Stimulated activated naive B cell treated with anti-CD40 and anti-IgM and Interleukin-4, amounts not matched to agents 10 μg/mL and 1 μg/mL and 100 μg/mL, for 72 hours (primary cell): Measurements from ENCODE around the gene CSH2.
A peak's percentile ranks its signal among the peaks of the same experiment; 100 is the strongest.
"Not testable (repeated sequence)": the region's sequence is repeated elsewhere in the genome, so short reads cannot be mapped to it uniquely, and the experiment has no call there.

ENCODE experiments used
- ATAC-seq, 2 donors: fragments of 150-1000 bp; cut with Tn5 transposase; replicated peaks; 2 replicates each; pipeline ENCODE4 v1.10.0; 2021; ENCODE audit warnings: moderate library complexity in 1 of 2
- DNase-seq: peaks from one replicate; pipeline ENCODE4 v3.0.0; 2021
- H3K27ac Mint-ChIP-seq: one replicate; pipeline ENCODE4 v1.8.0; 2022; ENCODE audit warnings: mild to moderate bottlenecking, mixed read lengths
- H3K27me3 Mint-ChIP-seq, 2 donors: one replicate each; pipeline ENCODE4 v1.8.0; 2022; ENCODE audit warnings: mixed read lengths in 2 of 2
- H3K36me3 Mint-ChIP-seq, 2 donors: one replicate each; pipeline ENCODE4 v1.8.0; 2022; ENCODE audit warnings: mixed read lengths in 2 of 2, mild to moderate bottlenecking in 1 of 2
- H3K4me1 Mint-ChIP-seq, 2 donors: one replicate each; pipeline ENCODE4 v1.8.0; 2022; ENCODE audit warnings: mixed read lengths in 2 of 2, mild to moderate bottlenecking in 1 of 2
- H3K4me3 Mint-ChIP-seq, 2 donors: one replicate each; pipeline ENCODE4 v1.8.0; 2022; ENCODE audit warnings: mild to moderate bottlenecking in 2 of 2, mixed read lengths in 2 of 2, moderate library complexity in 1 of 2
- H3K9me3 Mint-ChIP-seq, 2 donors: one replicate each; pipeline ENCODE4 v1.8.0; 2022; ENCODE audit warnings: mixed read lengths in 2 of 2, mild to moderate bottlenecking in 1 of 2

The CSH2 gene

DNA sequence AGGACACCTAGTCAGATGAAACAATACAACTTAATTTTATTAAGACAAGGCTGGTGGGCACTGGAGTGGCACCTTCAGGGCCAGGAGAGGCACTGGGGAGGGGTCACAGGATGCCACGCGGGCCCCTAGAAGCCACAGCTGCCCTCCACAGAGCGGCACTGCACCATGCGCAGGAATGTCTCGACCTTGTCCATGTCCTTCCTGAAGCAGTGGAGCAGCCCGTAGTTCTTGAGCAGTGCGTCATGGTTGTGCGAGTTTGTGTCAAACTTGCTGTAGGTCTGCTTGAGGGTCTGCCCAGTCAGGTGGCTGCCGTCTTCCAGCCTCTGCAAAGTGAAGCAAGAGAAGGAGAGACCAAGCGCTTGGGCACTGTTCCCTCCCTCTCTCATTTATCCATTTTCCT, 36.1 kb upstream of the CSH2 start:
- not testable (repeated sequence) for DNase-seq

DNA sequence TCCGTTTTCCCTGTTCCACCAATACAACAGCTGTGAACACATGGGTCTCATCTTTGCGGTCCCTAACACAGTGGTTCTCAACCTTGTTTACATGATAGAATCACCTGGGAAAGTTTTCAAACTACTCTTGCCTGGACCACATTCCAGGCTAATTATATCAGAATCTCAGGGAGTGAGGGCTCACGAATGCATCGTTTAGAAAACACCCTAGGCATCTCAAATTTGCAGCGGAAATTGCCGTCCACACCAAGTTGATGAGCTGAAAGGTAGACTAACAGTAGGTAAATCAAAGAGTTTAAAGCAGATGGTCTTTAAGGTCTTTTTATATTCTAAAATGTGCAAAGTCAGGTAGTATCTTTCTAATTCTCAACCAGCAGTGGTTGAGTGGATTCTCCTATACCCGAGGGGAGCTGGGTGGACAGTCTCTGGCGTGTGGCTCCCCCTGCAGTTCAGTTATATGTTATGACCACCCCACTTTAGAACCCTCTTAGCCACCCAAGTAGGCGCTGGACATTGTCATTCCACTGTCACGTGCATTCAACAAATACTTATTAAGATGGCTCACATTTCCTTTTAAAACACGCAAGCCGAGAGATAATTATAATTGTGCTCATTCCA, 33.8 kb upstream of the CSH2 start:
- ATAC-seq: peak in 1 of 2 donors; percentile 57
- not testable (repeated sequence) for H3K9me3 Mint-ChIP-seq

More for the DNA sequence above, 36.1 kb upstream of the CSH2 start:
- H3K36me3 Mint-ChIP-seq, H3K27ac Mint-ChIP-seq, H3K27me3 Mint-ChIP-seq, ATAC-seq, H3K9me3 Mint-ChIP-seq, H3K4me3 Mint-ChIP-seq: not testable (repeated sequence)
- H3K4me1 Mint-ChIP-seq: peaks cover 20 to 34% of the 10 kb centered on the region in 2 donors

DNA sequence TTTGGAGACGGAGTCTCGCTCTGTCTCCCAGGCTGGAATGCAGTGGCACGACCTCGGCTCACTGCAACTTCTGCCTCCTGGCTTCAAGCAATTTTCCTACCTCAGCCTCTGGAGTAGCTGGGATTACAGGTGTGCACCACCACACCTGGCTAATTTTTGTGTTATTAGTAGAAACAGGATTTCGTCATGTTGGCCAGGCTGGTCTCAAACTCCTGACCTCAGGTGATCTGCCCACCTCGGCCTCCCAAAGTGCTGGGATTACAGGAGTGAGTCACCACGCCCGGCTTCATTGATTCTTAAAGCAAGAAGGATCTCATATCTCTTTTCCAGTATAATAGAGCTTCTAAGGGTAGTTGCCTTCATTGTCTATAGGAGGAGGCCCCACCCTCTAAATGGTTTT, 31.3 kb upstream of the CSH2 start:
- not testable (repeated sequence) for H3K27ac Mint-ChIP-seq, H3K9me3 Mint-ChIP-seq, H3K4me3 Mint-ChIP-seq, H3K27me3 Mint-ChIP-seq, ATAC-seq, DNase-seq, H3K4me1 Mint-ChIP-seq, H3K36me3 Mint-ChIP-seq

More for the DNA sequence above, 33.8 kb upstream of the CSH2 start:
- DNase-seq, H3K27me3 Mint-ChIP-seq, H3K27ac Mint-ChIP-seq, H3K36me3 Mint-ChIP-seq, H3K4me3 Mint-ChIP-seq: not testable (repeated sequence)
- H3K4me1 Mint-ChIP-seq: peaks cover 11 to 16% of the 10 kb centered on the region in 2 donors

DNA sequence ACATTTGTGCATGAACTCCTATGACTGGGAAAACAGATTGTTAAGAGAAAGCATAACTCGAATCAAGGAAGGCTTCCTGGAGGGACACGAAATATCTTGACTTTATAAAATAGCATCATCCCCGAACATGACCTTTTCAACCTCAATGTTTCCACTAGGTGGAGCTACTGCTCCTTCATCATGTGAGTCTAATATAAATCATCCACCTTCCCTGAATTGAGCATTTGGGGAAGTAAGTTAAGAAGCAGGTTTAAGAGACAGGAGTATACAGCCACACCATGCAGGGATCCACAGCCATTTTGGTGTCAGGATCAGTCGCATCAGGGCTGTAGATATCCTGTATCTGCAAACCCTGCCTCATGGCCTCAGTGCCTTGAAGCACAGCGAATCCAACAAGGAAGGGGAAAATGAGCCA, 30.3 kb upstream of the CSH2 start:
- not testable (repeated sequence) for H3K27me3 Mint-ChIP-seq, H3K9me3 Mint-ChIP-seq, H3K36me3 Mint-ChIP-seq, DNase-seq, H3K4me3 Mint-ChIP-seq
- Mint-ChIP-seq H3K4me1 (peaks cover 4 to 12% of the 10 kb centered on the region in 2 donors), H3K27ac (peak overlapping the region; percentile 51)
- ATAC-seq: peak; percentile 88 to 92

DNA sequence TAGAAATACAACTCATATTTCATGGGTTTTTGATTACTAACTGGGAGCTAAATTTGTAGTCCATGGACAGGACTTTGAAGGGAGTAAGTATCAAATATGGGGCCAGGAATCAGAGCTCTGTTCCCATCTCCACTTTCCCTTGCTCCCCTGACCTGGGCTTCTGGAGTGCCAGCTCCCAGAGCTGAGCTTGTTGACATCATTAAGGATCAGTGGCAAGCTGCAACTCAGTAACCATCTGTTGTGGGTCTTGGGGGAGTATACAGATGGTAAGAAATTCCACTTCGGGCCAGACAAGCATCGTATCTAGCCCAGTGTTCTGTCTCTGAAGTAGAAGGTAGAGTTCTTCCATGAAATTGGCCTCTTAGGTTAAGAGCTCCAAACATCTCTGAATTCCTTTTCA, 28.5 kb upstream of the CSH2 start:
- not testable (repeated sequence) for H3K9me3 Mint-ChIP-seq, H3K4me3 Mint-ChIP-seq, H3K36me3 Mint-ChIP-seq, H3K27ac Mint-ChIP-seq, DNase-seq, ATAC-seq
- H3K4me1 Mint-ChIP-seq: peaks cover 8 to 17% of the 10 kb centered on the region in 2 donors
- peaks cover 0 to 13% of the 10 kb centered on the region in 2 donors for H3K27me3 Mint-ChIP-seq

DNA sequence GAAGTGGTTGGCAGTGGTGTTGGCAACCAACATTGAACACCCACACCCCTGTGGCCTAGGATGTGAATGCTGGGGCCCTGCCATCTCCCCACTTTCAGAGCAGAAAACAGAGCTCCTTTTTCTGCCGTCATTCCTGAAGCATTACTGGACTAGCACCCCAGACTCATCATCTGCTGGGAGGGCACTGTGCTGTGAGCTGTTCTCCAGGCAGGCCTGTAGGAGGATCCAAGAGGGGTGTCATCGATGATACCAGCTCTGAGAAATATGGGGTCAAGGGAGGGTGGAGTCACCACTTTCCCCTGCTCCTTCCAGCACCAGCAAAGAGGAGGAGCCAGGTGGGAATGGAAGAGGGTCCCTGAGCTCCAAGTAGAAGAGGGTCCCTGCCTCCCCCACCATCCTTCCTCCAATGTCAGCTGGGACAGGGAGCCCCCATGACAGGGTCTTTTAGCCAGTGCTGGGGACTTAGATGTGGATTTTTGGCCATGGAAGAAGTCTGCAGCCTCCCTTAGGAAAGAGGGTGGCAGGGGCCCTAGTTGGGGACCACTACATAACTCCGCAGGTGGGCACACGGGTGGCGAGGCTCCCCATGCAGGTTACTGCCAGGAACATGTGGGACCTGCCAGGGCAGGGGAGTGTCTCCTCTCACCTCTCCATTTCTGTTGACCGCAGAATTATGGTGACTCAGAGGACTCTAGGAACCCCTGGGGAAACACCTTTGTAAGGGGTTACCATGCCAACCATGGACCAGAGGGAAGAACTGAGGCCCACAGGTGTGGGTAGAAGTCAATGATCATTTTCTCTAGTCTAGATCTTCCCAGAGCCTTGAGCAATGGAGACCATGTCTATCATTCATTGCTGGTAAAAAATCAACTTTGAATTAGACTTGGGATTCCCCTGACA, 25.7 kb upstream of the CSH2 start:
- not testable (repeated sequence) for H3K27ac Mint-ChIP-seq, H3K36me3 Mint-ChIP-seq, H3K9me3 Mint-ChIP-seq, H3K4me3 Mint-ChIP-seq
- peaks cover 0 to 13% of the 10 kb centered on the region in 2 donors for H3K27me3 Mint-ChIP-seq
- ATAC-seq: peak; percentile 54 to 76
- peaks cover 8 to 19% of the 10 kb centered on the region in 2 donors for H3K4me1 Mint-ChIP-seq
- peak; percentile 30 for DNase-seq

DNA sequence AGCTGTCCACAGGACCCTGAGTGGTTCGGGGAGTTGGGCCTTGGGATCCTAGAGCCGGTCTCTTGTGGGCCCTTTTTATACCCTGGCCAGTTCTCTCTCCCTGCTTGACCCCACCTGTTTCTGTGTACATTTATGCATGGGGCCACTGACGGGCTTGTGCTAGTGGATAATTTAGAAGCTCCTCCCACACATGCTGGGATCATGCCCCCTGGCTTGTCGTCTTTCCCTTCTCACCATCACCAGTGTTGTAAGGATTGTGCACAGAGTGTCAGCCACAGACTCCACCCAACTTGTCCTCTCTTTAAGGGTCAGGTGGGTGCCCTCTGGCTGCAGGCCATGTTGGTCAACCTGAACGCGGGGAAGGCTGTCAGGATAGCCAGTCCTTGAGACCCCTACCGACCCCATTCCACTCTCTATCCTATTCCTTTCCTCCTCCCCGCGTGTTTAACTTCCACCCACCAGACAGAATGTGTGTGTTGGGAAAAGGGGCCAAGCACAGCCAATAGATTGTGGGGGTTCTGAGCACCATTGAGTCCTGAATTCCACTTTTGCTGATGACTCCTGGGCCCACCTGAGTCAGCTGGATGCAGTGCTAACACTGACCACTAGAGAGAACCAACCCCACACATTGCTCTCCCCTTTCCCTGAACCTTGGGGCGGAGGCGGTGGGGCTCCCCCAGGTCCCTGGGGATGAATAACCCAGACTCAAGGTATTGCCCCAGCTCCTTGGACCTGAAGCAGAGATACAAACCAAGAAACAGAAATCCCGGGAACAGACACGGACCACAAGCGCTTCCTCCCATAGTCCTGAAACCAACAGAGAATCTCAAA, 23.3 kb upstream of the CSH2 start, which contains the start of gene CSH1:
Gene CSH1 (minus strand): TSS at position 51 of the 831 bp plus-strand sequence. CDS start 63 bp downstream, outside the sequence.
- not testable (repeated sequence) for H3K36me3 Mint-ChIP-seq, H3K4me3 Mint-ChIP-seq, H3K27ac Mint-ChIP-seq, H3K9me3 Mint-ChIP-seq, DNase-seq
- Mint-ChIP-seq H3K4me1 (peaks cover 5 to 14% of the 10 kb centered on the region in 2 donors), H3K27me3 (peaks cover 0 to 10% of the 10 kb centered on the region in 2 donors)
- peak; percentile 67 to 77 for ATAC-seq

DNA sequence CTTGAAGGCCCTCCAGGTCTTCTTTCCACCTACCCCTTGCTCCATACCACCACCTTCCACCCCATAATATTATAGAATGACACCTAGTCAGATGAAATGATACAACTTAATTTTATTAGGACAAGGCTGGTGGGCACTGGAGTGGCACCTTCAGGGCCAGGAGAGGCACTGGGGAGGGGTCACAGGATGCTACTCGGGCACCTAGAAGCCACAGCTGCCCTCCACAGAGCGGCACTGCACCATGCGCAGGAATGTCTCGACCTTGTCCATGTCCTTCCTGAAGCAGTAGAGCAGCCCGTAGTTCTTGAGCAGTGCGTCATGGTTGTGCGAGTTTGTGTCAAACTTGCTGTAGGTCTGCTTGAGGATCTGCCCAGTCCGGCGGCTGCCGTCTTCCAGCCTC, 21.3 kb upstream of the CSH2 start:
- H3K27me3 Mint-ChIP-seq, H3K4me3 Mint-ChIP-seq, DNase-seq, H3K27ac Mint-ChIP-seq, H3K36me3 Mint-ChIP-seq, H3K9me3 Mint-ChIP-seq, ATAC-seq: not testable (repeated sequence)
- peaks cover 5 to 14% of the 10 kb centered on the region in 2 donors for H3K4me1 Mint-ChIP-seq

DNA sequence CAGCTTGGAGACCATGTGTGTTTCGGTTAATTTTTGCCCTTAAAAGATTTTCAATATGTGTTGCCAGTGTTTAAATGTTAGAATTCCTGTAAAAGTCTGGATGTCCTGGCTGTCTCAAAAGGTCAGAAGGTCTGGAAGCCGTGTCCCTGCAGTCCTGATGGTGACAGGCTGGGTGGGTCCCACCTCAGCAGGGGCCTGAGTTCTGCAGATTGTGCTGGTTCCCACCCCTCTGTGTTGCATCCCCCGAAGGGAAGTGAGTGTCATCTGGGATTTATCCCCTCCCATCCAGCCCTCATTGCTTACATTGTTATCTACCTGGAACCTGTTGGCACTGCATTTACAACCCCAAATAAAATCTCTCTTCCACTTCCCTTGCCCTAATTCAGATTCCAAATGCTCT, 20.5 kb upstream of the CSH2 start:
- H3K9me3 Mint-ChIP-seq, ATAC-seq, DNase-seq, H3K36me3 Mint-ChIP-seq, H3K27ac Mint-ChIP-seq, H3K4me3 Mint-ChIP-seq, H3K27me3 Mint-ChIP-seq: not testable (repeated sequence)
- peaks cover 6 to 11% of the 10 kb centered on the region in 2 donors for H3K4me1 Mint-ChIP-seq

DNA sequence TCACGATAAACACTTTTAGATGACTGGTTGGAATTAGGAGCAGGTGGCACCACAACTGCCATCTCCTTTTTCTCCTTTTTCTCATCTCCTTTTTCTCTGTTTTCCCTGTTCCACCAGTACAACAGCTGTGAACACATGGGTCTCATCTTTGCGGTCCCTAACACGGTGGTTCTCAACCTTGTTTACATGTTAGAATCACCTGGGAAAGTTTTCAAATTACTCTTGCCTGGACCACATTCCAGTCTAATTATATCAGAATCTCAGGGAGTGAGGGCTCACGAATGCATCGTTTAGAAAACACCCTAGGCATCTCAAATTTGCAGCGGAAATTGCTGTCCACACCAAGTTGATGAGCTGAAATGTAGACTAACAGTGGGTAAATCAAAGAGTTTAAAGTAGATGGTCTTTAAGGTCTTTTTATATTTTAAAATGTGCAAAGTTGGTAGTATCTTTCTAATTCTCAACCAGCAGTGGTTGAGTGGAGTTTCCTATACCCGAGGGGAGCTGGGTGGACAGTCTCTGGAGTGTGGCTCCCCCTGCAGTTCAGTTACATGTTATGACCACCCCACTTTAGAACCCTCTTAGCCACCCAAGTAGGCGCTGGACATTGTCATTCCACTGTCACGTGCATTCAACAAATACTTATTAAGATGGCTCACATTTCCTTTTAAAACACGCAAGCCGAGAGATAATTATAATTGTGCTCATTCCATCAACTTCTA, 19.0 kb upstream of the CSH2 start:
- peaks cover 8 to 18% of the 10 kb centered on the region in 2 donors for H3K4me1 Mint-ChIP-seq
- H3K4me3 Mint-ChIP-seq, DNase-seq, H3K27ac Mint-ChIP-seq, H3K27me3 Mint-ChIP-seq, H3K9me3 Mint-ChIP-seq, H3K36me3 Mint-ChIP-seq: not testable (repeated sequence)
- ATAC-seq: peak in 1 of 2 donors; percentile 39

DNA sequence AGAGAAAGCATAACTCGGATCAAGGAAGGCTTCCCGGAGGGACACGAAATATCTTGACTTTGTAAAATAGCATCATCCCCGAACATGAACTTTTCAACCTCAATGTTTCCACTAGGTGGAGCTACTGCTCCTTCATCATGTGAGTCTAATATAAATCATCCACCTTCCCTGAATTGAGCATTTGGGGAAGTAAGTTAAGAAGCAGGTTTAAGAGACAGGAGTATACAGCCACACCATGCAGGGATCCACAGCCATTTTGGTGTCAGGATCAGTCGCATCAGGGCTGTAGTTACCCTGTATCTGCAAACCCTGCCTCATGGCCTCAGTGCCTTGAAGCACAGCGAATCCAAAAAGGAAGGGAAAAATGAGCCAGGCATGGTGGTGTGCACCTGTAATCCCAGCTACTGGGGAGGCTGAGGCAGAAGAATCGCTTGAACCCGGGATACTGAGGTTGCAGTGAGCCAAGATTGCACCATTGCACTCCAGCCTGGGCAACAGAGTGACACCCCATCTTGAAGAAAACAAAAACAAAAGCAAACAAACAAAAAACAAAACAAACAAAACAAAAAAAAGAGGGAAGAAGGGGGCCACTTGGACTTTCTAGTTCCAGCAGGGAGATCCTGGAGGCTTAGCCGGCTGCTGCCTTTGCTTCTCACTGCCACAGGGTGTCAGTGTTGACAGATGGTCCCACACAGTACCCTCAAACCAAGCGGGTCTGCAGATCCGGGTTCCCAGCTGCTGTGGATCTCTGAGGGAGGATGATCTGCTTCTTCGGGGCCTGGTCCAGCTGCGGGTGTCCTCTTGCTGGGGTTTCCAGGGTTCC, 15.8 kb upstream of the CSH2 start:
- not testable (repeated sequence) for H3K4me3 Mint-ChIP-seq, H3K36me3 Mint-ChIP-seq, H3K9me3 Mint-ChIP-seq, DNase-seq, H3K27me3 Mint-ChIP-seq
- H3K4me1 Mint-ChIP-seq: peaks cover 9 to 21% of the 10 kb centered on the region in 2 donors
- H3K27ac Mint-ChIP-seq: peak overlapping the region; percentile 22
- ATAC-seq: peak; percentile 86 to 87

DNA sequence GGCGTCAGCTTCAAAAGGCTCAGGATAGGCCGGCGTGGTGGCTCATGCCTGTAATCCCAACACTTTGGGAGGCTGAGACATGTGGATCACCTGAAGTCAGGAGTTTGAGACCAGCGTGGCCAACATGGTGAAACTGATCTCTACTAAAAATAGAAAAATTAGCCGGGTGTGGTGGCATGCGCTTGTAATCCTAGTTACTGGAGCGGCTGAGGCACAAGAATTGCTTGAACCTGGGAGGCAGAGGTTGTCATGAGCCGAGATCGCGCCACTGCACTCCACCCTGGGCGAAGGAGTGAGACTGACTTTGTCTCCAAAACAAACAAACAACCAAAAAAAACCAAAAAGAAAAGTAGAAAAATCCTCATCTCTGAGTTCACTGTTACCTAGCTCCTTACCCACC, 11.6 kb upstream of the CSH2 start:
- not testable (repeated sequence) for H3K4me3 Mint-ChIP-seq, DNase-seq, H3K9me3 Mint-ChIP-seq, ATAC-seq, H3K27ac Mint-ChIP-seq, H3K36me3 Mint-ChIP-seq
- Mint-ChIP-seq H3K4me1 (peaks cover 13 to 30% of the 10 kb centered on the region in 2 donors), H3K27me3 (peaks cover 5 to 12% of the 10 kb centered on the region in 2 donors)

DNA sequence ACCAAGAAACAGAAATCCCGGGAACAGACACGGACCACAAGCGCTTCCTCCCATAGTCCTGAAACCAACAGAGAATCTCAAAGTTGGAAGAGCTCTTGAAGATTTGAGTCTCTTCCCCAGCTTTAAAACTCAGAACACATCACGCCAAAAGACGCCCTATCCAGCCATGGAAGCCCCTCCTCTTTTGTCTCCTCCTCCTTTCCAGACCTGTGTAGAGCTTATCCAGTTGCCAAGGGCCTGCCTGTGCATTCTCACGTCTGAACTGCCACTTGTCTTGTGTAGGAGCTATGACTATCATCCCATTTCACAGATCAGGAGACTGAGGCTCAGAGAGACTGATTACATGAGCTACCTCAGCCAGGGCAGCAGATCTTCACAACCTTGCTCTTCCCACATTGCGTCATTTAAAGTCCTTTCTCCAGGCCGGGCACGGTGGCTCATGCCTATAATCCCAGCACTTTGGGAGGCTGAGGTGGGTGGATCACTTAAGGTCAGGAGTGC, 9.2 kb upstream of the CSH2 start:
- H3K4me3 Mint-ChIP-seq, H3K27ac Mint-ChIP-seq: not testable (repeated sequence)

More for the DNA sequence above, 9.2 kb upstream of the CSH2 start:
- not testable (repeated sequence) for ATAC-seq, H3K9me3 Mint-ChIP-seq, H3K36me3 Mint-ChIP-seq, DNase-seq
- Mint-ChIP-seq H3K27me3 (peaks cover 5 to 12% of the 10 kb centered on the region in 2 donors), H3K4me1 (peaks cover 11 to 25% of the 10 kb centered on the region in 2 donors)
